Peyer's patch (tissue), 4 donors: ENCODE results near the gene ING3. TPM values are rescaled to one million over a fixed set of nuclear protein-coding genes. Genes with fewer than 3 reads are reported as not detected.
A peak's percentile ranks its signal among the peaks of the same experiment; 100 is the strongest.

Experiments used
- DNase-seq, 3 donors: peaks; one replicate each; pipeline ENCODE4 v3.0.0-alpha.2; 2017 to 2019
- H3K27ac ChIP-seq, 4 donors: fragments of 200-600 bp; sonication (generic); one replicate each; pipeline ENCODE4 v1.5.1; 2016 to 2019
- H3K27me3 ChIP-seq, 2 donors: fragments of 200-600 bp; sonication (generic); one replicate each; pipeline ENCODE4 v1.5.1; 2019
- H3K36me3 ChIP-seq, 3 donors: fragments of 200-600 bp; sonication (generic); one replicate each; pipeline ENCODE4 v1.5.1; 2016 to 2019
- H3K4me1 ChIP-seq, 4 donors: fragments of 200-600 bp; sonication (generic); one replicate each; pipeline ENCODE4 v1.5.1; 2016 to 2019
- H3K4me3 ChIP-seq, 4 donors: fragments of 200-600 bp; sonication (generic); 1 replicate in 3 of 4; 2 replicates in 1 of 4; pipeline ENCODE4 v1.5.1; 2016 to 2019; ENCODE audit warnings: mild to moderate bottlenecking in 1 of 4
- H3K9me3 ChIP-seq, 4 donors: fragments of 200-600 bp; sonication (generic); one replicate each; pipeline ENCODE4 v1.5.1; 2016 to 2019; ENCODE audit warnings: mild to moderate bottlenecking in 1 of 4
- CTCF ChIP-seq, 6 experiments: fragments of 450-650 bp in 4 of 6; fragments of 200-600 bp in 2 of 6; sonication (generic) in 1 of 6; IDR thresholded peaks; one replicate each; pipeline ENCODE4 v1.5.1; 2017 to 2019; ENCODE audit warnings: antibody characterized with exemption in 6 of 6, mild to moderate bottlenecking in 3 of 6, moderate library complexity in 1 of 6
- POLR2A ChIP-seq, 2 donors: fragments of 450-650 bp; IDR thresholded peaks; one replicate each; pipeline ENCODE4 v1.5.1; 2017; ENCODE audit warnings: antibody characterized with exemption in 2 of 2, mild to moderate bottlenecking in 2 of 2, moderate library complexity in 2 of 2
- total RNA-seq, 4 donors: library from RNA; depleted of rRNA; stranded (reverse); fragments of >200 nt; gene quantifications; one replicate each; pipeline ENCODE4 v1.1.0, GENCODE V29; 2016

Gene ING3
- total RNA-seq, 4 donors from 2014 or later = 17.9 to 24.8 (median 22.7) TPM

GRCh38 chr7:120951309-120951699 lies 727 bp downstream of the ING3 start:
- TF ChIP-seq POLR2A (IDR thresholded peaks at IDR 0.05) = no peak
- TF ChIP-seq CTCF (IDR thresholded peaks at IDR 0.05) = no peak
- H3K9me3 ChIP-seq = no peaks in the 10 kb centered on the region
- peaks cover 0 to 15% (median 0%) of the 10 kb centered on the region in 4 donors for H3K4me1 ChIP-seq
- H3K27me3 ChIP-seq = no peaks in the 10 kb centered on the region
- H3K36me3 ChIP-seq = peaks cover 0 to 31% (median 0%) of the 10 kb centered on the region in 3 donors
- no peak for DNase-seq
- H3K27ac ChIP-seq = peak overlapping the region; percentile 92 to 99 (median 96)
- H3K4me3 ChIP-seq = peak overlapping the region; percentile 55 to 80 (median 68)

- Histone ChIP-seq H3K4me3 (peak overlapping the region in 3 of 4 donors; percentile 68 to 80 (median 69)), H3K27me3 (no peaks in the 10 kb centered on the region), H3K4me1 (peaks cover 0 to 15% (median 0%) of the 10 kb centered on the region in 4 donors), H3K27ac (peak overlapping the region in 2 of 4 donors; percentile 97 to 99), H3K36me3 (peaks cover 0 to 36% (median 0%) of the 10 kb centered on the region in 3 donors), H3K9me3 (no peaks in the 10 kb centered on the region)
- TF ChIP-seq CTCF (IDR thresholded peaks at IDR 0.05) (no peak), POLR2A (IDR thresholded peaks at IDR 0.05) (no peak)
- DNase-seq = no peak
Observed at GRCh38 chr7:120951826-120952225, 1.2 kb downstream of the ING3 start.

- Histone ChIP-seq H3K36me3 (peaks cover 0 to 40% (median 0%) of the 10 kb centered on the region in 3 donors), H3K27me3 (no peaks in the 10 kb centered on the region), H3K9me3 (no peaks in the 10 kb centered on the region), H3K4me1 (peaks cover 0 to 11% (median 0%) of the 10 kb centered on the region in 4 donors), H3K27ac (no peak overlapping the region), H3K4me3 (no peak overlapping the region)
- TF ChIP-seq CTCF (IDR thresholded peaks at IDR 0.05) = no peak
- TF ChIP-seq POLR2A (IDR thresholded peaks at IDR 0.05) = no peak
- no peak for DNase-seq
Observed at GRCh38 chr7:120955577-120956149, 5.1 kb downstream of the ING3 start.

GRCh38 chr7:120959929-120960484 lies 9.4 kb downstream of the ING3 start:
- TF ChIP-seq CTCF (IDR thresholded peaks at IDR 0.05) (no peak), POLR2A (IDR thresholded peaks at IDR 0.05) (no peak)
- H3K36me3 ChIP-seq = peaks cover 0 to 28% (median 0%) of the 10 kb centered on the region in 3 donors
- DNase-seq = no peak
- H3K9me3 ChIP-seq = no peaks in the 10 kb centered on the region
- H3K4me3 ChIP-seq = no peak overlapping the region
- no peak overlapping the region for H3K27ac ChIP-seq
- H3K27me3 ChIP-seq = no peaks in the 10 kb centered on the region
- H3K4me1 ChIP-seq = no peaks in the 10 kb centered on the region

GRCh38 chr7:120960714-120961113 lies 10.1 kb downstream of the ING3 start:
- TF ChIP-seq POLR2A (IDR thresholded peaks at IDR 0.05) = no peak
- no peak for TF ChIP-seq CTCF (IDR thresholded peaks at IDR 0.05)
- Histone ChIP-seq H3K36me3 (peaks cover 0 to 28% (median 0%) of the 10 kb centered on the region in 3 donors), H3K4me1 (no peaks in the 10 kb centered on the region), H3K27me3 (no peaks in the 10 kb centered on the region), H3K27ac (no peak overlapping the region), H3K4me3 (no peak overlapping the region), H3K9me3 (no peaks in the 10 kb centered on the region)
- no peak for DNase-seq
